Middle frontal gyrus (tissue), 1 donor: ENCODE results near the gene ENAH.
"Not testable (repeated sequence)": the region's sequence is repeated elsewhere in the genome, so short reads cannot be mapped to it uniquely, and the experiment has no call there.

Experiments used
- DNase-seq: peaks from one replicate; pipeline ENCODE4 v3.0.0-alpha.2; 2015; ENCODE audit warnings: low spot score; ENCODE audit errors: extremely low spot score

The ENAH gene

DNA sequence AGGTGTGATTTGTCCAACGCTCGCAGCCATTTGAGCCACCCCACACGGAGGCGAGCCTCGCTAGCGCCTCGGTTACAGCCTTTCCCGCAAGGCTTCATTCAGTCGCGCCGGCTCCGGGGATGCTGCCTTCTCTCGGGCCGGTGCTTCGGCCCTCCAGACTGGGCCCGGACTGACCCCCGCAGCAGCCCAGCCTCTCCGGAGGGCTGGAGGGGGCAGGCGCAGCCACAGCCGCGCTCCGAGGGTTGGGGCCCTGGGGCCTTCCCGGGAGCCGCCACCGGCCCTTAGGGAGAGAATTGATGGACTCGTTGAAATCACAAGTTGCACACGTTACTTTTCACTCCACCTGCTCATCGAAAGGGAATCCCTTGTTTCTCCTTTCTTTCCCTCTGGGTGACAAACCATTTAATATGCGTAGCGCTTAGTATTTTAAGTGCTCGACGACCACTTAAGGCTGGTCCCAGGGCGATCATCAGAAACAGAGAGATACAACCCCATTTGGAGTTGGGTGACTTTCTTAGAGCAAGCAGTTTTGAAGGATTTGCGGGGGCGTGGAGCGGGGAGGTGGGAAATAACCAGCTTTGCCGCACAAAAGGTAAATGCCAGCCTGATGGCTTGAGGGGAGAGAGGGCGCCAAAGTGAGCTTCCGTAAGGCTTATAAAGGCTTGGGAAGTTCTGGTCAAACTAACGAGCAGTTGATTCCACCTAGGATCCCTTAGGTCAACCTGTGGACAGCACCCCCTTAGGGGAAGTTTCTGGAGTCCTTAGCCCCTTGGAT, 24.6 kb upstream of the ENAH start:
- DNase-seq: no peak

DNA sequence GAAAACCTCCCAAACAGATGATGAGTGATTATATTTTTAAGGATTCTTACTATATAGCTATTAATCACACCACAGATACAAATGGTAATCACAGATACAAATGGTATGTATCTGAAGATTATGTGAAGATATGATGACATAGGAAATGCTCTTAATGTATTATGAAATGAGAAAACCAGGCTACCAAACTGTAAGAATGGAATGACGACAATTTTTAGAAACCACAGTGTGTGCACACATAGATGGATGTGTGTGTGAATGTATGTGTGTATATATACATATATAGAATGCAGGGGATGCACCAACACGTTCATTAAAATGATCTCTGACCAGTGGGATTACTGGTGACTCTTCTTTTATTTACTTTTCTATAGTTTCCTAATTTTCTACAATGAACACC, 21.5 kb upstream of the ENAH start:
- no peak for DNase-seq

DNA sequence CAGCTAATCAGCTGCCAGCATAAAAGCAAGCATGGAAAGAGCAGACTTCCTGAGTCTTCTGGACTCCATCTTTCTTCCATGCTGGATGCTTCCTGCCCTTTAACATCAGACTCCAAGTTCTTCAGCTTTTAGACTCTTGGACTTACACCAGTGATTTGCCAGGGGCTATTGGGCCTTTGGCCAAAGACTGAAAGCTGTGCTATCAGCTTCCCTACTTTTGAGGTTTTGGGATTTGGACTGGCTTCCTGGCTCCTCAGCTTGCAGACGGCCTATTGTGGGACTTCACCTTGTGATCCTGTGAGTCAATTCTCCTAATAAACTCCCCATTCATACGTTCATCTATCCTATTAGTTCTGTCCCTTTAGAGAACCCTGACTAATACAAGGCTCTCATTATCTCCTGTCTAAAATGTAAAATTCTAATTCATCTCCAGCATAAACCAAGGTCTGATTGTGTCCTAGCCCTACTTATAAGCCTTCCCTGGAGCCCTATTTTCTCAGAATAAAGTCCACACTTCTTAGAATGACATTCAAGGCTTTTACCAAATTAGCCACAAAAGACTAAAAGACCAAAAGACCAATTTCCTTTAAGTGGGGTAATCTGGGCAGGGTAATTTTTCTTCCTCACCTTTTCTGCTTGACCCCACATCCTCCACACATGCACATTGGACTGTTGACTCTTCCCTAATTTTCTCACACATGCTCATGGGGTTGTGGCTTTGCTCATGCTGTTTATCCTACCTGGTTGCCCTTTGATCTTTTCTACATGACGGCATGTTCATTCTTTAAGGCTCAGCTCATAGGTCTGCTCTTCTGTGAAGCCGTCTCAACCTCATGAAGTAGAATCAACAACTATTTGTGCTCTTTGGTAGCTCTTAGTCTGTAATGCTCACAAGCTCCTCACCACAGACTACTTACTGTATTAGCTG, 18.1 kb upstream of the ENAH start:
- no peak for DNase-seq

GRCh38 chr1:225670356-225670755, 17.4 kb upstream of the ENAH start:
- no peak for DNase-seq

GRCh38 chr1:225668222-225668621, 15.3 kb upstream of the ENAH start:
- DNase-seq: no peak

DNA sequence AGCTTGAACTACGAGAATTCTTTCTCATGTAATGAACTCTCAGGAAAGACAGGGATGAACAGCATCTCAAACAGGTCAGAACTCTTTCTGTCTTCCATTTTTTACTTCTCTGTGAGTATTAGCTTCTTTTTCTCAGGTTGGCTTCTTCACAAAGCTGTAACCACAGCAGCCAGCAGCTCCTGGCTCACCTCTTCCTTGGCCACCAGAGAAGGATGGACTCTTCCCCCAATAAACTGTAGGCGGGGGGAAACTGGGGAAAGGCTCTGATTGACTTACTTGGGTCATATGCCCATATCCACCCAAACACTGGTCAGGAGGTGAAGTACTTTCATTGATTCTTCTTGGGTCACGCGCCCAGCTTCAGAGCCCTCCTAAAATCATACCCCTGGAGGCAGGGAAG, 14.4 kb upstream of the ENAH start:
- DNase-seq: no peak

GRCh38 chr1:225666495-225666894, 13.6 kb upstream of the ENAH start:
- no peak for DNase-seq

DNA sequence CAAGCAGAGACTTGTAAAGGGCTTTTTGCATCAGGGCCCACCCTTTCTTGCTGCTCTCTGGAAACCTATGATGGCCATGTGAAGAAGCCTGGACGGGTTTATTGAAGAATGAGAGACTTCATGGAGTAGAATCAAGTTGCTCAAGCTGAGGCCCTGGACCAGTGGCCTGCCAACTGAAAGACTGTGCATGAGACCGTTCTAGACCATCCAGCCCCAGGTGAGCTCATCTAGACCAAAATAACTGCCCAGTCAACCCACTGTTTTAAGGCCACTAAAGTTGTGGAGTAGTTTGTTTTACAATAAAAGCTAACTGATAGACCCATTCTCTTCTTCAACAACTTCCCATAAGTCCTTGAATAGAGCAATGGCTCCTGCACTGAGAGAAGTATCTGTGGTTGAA, 11.8 kb upstream of the ENAH start:
- DNase-seq: no peak

GRCh38 chr1:225662155-225662554, 9.2 kb upstream of the ENAH start:
- no peak for DNase-seq

GRCh38 chr1:225660544-225660946, 7.6 kb upstream of the ENAH start:
- DNase-seq: no peak

GRCh38 chr1:225658041-225658440, 5.1 kb upstream of the ENAH start:
- no peak for DNase-seq

DNA sequence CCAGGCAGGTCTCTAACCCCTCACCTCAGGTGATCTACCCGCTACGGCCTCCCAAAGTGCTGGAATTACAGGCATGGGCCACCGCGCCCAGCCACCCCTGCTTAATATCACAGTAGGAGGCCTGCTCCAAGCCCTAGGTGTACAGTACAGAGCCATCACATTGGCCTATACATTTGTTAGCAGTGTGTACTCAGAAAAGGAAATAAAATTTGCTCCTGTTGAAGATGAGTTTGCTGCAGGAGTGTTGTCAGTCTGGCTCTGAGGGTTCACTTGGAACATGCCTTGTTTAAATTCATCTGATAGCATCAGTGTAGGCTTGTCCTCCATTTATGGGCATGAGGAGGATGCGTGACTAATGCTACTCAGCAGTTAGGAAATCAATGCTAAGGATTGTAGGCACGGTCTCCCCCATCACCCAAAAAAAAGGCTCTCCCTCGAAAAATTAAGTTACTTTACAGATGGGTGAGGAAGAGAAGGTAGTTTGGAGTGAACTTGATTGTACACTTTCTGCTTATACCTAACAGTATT, 4.6 kb upstream of the ENAH start:
- DNase-seq: no peak

DNA sequence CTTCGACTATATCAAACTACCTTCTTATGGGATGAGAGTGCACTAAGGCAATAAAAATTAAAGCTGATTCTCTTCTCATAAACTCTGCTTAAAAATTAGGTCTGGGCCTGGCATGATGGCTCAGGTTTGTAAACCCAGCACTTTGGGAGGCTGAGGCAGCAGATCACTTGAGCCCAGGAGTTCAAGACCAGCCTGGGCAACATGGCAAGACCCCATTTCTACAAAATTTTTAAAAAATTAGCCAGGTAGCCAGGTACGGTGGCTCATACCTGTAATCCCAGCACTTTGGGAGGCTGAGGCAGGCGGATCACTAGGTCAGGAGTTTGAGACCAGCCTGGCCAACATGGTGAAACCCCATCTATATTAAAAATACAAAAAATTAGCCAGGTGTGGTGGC, 3.3 kb upstream of the ENAH start:
- DNase-seq: not testable (repeated sequence)

- no peak for DNase-seq
Observed at GRCh38 chr1:225655509-225656258, 2.8 kb upstream of the ENAH start.

GRCh38 chr1:225654688-225655508, 2.0 kb upstream of the ENAH start:
- DNase-seq: no peak

- no peak for DNase-seq
Observed at GRCh38 chr1:225654277-225654597, 1.3 kb upstream of the ENAH start.

DNA sequence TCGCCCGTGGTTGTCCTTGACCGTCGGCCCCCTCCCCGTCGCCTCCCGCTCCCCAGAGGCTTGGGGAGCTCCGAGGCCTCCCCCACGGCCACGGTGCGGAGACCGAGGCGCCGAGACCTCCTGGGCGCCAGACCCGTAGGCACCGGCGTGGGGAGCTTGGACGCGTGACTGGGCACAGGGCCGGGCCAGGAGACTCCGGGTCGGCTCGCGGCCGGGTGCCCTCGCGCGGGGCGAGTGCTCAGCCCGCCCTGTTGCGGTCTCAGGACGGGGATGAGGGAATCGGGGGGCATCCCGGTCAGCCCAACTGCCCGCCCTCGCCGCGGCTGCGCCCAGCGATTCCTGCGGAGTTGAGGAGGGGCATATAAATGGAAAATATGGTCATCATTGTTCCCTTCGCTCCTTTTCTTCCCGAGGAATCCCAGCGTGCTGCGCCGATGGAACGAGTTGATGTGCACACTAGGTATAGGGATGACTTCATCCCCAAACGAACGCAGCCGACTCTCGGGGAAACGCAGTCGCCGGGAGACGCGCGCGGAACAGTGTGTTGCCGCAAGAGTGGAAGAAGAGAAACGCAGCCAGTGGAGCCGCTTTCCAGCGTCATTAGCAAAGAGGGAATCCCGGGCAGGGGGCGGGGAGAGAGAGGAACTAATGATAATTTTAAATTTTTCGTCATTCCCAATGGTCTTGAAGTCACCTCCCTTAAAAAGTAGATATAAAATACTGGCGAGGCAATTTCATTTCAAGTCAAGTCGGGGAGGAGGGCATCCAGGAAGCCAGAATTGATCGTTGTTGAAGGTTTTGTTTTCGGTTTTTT, 747 bp upstream of the ENAH start:
- peak; percentile 37 for DNase-seq

- no peak for DNase-seq
Observed at GRCh38 chr1:225651872-225652728, 823 bp downstream of the ENAH start.

GRCh38 chr1:225651376-225651871, 1.5 kb downstream of the ENAH start:
- no peak for DNase-seq
